Kidney epithelial cell (primary cell): ENCODE measurements around the gene BICDL1. TPM values are rescaled to one million over a fixed set of nuclear protein-coding genes. Genes with fewer than 3 reads are reported as not detected.
A peak's percentile ranks its signal among the peaks of the same experiment; 100 is the strongest.

Experiments used
- DNase-seq: peaks from one replicate; pipeline ENCODE4 v3.0.0-alpha.2; 2010; ENCODE audit warnings: low read depth
- H3K27me3 ChIP-seq: 2 replicates; pipeline ENCODE4 v1.6.0; 2011; ENCODE audit warnings: low read length; ENCODE audit not compliant: control insufficient read depth, insufficient read depth
- H3K36me3 ChIP-seq: 2 replicates; pipeline ENCODE4 v1.5.1; 2011; ENCODE audit warnings: low read length; ENCODE audit not compliant: control insufficient read depth, insufficient read depth
- H3K4me3 ChIP-seq: 2 replicates; pipeline ENCODE4 v1.5.1; 2011; ENCODE audit warnings: low read depth, mild to moderate bottlenecking, control low read depth, low read length
- CTCF ChIP-seq: IDR thresholded peaks from 2 replicates; pipeline ENCODE4 v1.5.1; 2011; ENCODE audit warnings: mild to moderate bottlenecking, moderate library complexity, low read length, control low read depth, inconsistent platforms; ENCODE audit not compliant: insufficient read depth, poor library complexity, severe bottlenecking
- total RNA-seq: library from RNA; depleted of rRNA; stranded (reverse); fragments of >200 nt; gene quantifications from 2 replicates; pipeline ENCODE4 v1.2.3, GENCODE V29; 2015

The BICDL1 gene
- total RNA-seq = 7.9 and 9.2 TPM in 2 replicates

- peak; percentile 39 for TF ChIP-seq CTCF
- no peaks in the 10 kb centered on the region for H3K36me3 ChIP-seq
- H3K4me3 ChIP-seq = peak within 1 kb of the TSS; percentile 48
- DNase-seq = no peak
- H3K27me3 ChIP-seq = peaks cover 8% of the 10 kb centered on the region
Measured at GRCh38 chr12:119988472-119989360, at the start of gene BICDL1. BICDL1 (plus strand) TSS chr12:119989236; CDS start chr12:119989869, 633 bp downstream.

- Histone ChIP-seq H3K4me3 (no peak overlapping the region), H3K27me3 (no peaks in the 10 kb centered on the region), H3K36me3 (no peaks in the 10 kb centered on the region)
- TF ChIP-seq CTCF = no peak
- DNase-seq = peak; percentile 82
Measured at GRCh38 chr12:119940897-119941296, 48.1 kb upstream of the BICDL1 start.

- no peaks in the 10 kb centered on the region for H3K27me3 ChIP-seq
- no peak overlapping the region for H3K4me3 ChIP-seq
- TF ChIP-seq CTCF = no peak
- no peaks in the 10 kb centered on the region for H3K36me3 ChIP-seq
- no peak for DNase-seq
Measured at GRCh38 chr12:119942386-119942785, 46.6 kb upstream of the BICDL1 start.

- H3K36me3 ChIP-seq = no peaks in the 10 kb centered on the region
- H3K27me3 ChIP-seq = peaks cover 3% of the 10 kb centered on the region
- DNase-seq = no peak
- H3K4me3 ChIP-seq = no peak overlapping the region
- no peak for TF ChIP-seq CTCF
Measured at GRCh38 chr12:119946213-119946612, 42.8 kb upstream of the BICDL1 start.

GRCh38 chr12:119949145-119949544 lies 39.9 kb upstream of the BICDL1 start:
- TF ChIP-seq CTCF = no peak
- H3K4me3 ChIP-seq = no peak overlapping the region
- peaks cover 3% of the 10 kb centered on the region for H3K27me3 ChIP-seq
- no peaks in the 10 kb centered on the region for H3K36me3 ChIP-seq
- no peak for DNase-seq

- no peaks in the 10 kb centered on the region for H3K36me3 ChIP-seq
- no peak for DNase-seq
- TF ChIP-seq CTCF = no peak
- H3K4me3 ChIP-seq = no peak overlapping the region
- peaks cover 3% of the 10 kb centered on the region for H3K27me3 ChIP-seq
Measured at GRCh38 chr12:119949594-119949993, 39.4 kb upstream of the BICDL1 start.
